Caco-2 (cell line): ENCODE measurements around the gene CHST9. TPM values are rescaled to one million over a fixed set of nuclear protein-coding genes. Genes with fewer than 3 reads are reported as not detected.
A peak's percentile ranks its signal among the peaks of the same experiment; 100 is the strongest.
"Not testable (repeated sequence)": the region's sequence is repeated elsewhere in the genome, so short reads cannot be mapped to it uniquely, and the experiment has no call there.

Source experiments
- Bru-seq: library from RNA; stranded (reverse); fragments of 400-500 nt; gene quantifications from one replicate; lab custom pipeline; 2021; lab: Mats Ljungman, UMichigan
- BruChase-seq, 2 experiments: library from RNA; stranded (reverse); fragments of 400-500 nt; gene quantifications; one replicate each; lab custom pipeline; 2021; lab: Mats Ljungman, UMichigan
- BruUV-seq: library from RNA; stranded (reverse); fragments of 400-500 nt; replicated peaks from 2 replicates; lab custom pipeline; 2021; lab: Mats Ljungman, UMichigan
- CTCF ChIA-PET: fragments of 300-600 bp; sonication (Branson Sonifier 250); formaldehyde crosslinking; loops from one replicate; lab custom pipeline; 2022; ENCODE audit warnings: antibody characterized with exemption; lab: Charles Lee
- POLR2A ChIA-PET: fragments of 300-600 bp; sonication (Branson Sonifier 250); formaldehyde crosslinking; loops from one replicate; lab custom pipeline; 2022; ENCODE audit warnings: antibody characterized with exemption; lab: Charles Lee
- DNase-seq, 2 experiments: peaks; one replicate each; pipeline versions ENCODE4 v3.0.0 to v3.0.0-alpha.2; 2020 to 2022
- H3K27me3 ChIP-seq: replicated peaks from 2 replicates; pipeline ENCODE4 v1.6.0; 2011; ENCODE audit warnings: low read length; ENCODE audit not compliant: control insufficient read depth, insufficient read depth
- H3K36me3 ChIP-seq: 2 replicates; pipeline ENCODE4 v1.5.1; 2011; ENCODE audit warnings: low read length; ENCODE audit not compliant: control insufficient read depth, insufficient read depth
- H3K4me1 ChIP-seq: fragments of 250-450 bp; sonication (Bioruptor Pico); 2 replicates; pipeline ENCODE4 v1.5.1; 2020; ENCODE audit warnings: mild to moderate bottlenecking
- H3K4me3 ChIP-seq: 2 replicates; pipeline ENCODE4 v1.5.1; 2011; ENCODE audit warnings: low read depth, mild to moderate bottlenecking, control low read depth, low read length
- H3K9me3 ChIP-seq: fragments of 250-450 bp; sonication (Bioruptor Pico); 2 replicates; pipeline ENCODE4 v1.5.1; 2020; ENCODE audit warnings: mild to moderate bottlenecking, moderate library complexity
- H3K27ac Mint-ChIP-seq: one replicate; pipeline ENCODE4 v1.8.0; 2022; ENCODE audit warnings: mixed read lengths; ENCODE audit not compliant: unreplicated experiment
- H3K27me3 Mint-ChIP-seq: one replicate; pipeline ENCODE4 v1.8.0; 2022; ENCODE audit warnings: mixed read lengths; ENCODE audit not compliant: insufficient read depth, unreplicated experiment
- H3K36me3 Mint-ChIP-seq: one replicate; pipeline ENCODE4 v1.8.0; 2022; ENCODE audit warnings: mild to moderate bottlenecking, mixed read lengths; ENCODE audit not compliant: insufficient read depth, unreplicated experiment
- H3K4me1 Mint-ChIP-seq: one replicate; pipeline ENCODE4 v1.8.0; 2022; ENCODE audit warnings: low read depth, mixed read lengths; ENCODE audit not compliant: unreplicated experiment
- H3K4me3 Mint-ChIP-seq: one replicate; pipeline ENCODE4 v1.8.0; 2022; ENCODE audit warnings: mild to moderate bottlenecking, moderate library complexity, mixed read lengths; ENCODE audit not compliant: unreplicated experiment
- H3K9me3 Mint-ChIP-seq: one replicate; pipeline ENCODE4 v1.8.0; 2022; ENCODE audit warnings: mixed read lengths; ENCODE audit not compliant: unreplicated experiment
- CTCF ChIP-seq, 2 experiments: fragments of 200-600 bp in 1 of 2; IDR thresholded peaks; 1 replicate in 1 of 2; 2 replicates in 1 of 2; pipeline versions ENCODE4 v1.5.1 to v1.8.0; 2011 to 2022; ENCODE audit warnings: antibody characterized with exemption in 1 of 2, control low read depth in 1 of 2, inconsistent platforms in 1 of 2, low read depth in 1 of 2, low read length in 1 of 2, mild to moderate bottlenecking in 1 of 2, moderate library complexity in 1 of 2; ENCODE audit not compliant: insufficient read depth in 1 of 2, severe bottlenecking in 1 of 2, unreplicated experiment in 1 of 2
- intact Hi-C: fragments of 100-400 bp; cut with micrococcal nuclease; formaldehyde crosslinking; loops from one replicate; pipeline ENCODE4 v1.10.0; 2022; ENCODE audit not compliant: unreplicated experiment
- long read RNA-seq: library from polyadenylated mRNA; stranded (forward); transcript quantifications from one replicate; pipeline ENCODE4 v2.0.0, GENCODE V29; 2022
- total RNA-seq: library from RNA; stranded (reverse); gene quantifications from 2 replicates; pipeline ENCODE4 v1.2.3, GENCODE V29; 2022

Gene CHST9
- total RNA-seq (20.6 and 26.5 TPM in 2 replicates), Bru-seq, nascent RNA (percentile 85 among the genes with signal in this experiment), BruChase-seq, experiment 1, labeled RNA remaining after a 2-hour chase (percentile 79 among the genes with signal in this experiment), BruChase-seq, experiment 2, labeled RNA remaining after a 6-hour chase (percentile 69 among the genes with signal in this experiment)
- long read RNA-seq, full-length matches to known transcripts, result 21 of 49 reads
- long read RNA-seq, partial matches to known transcripts, result 6 of 49 reads
- long read RNA-seq, other reads (novel, unspliced or antisense), result 22 of 49 reads

DNA sequence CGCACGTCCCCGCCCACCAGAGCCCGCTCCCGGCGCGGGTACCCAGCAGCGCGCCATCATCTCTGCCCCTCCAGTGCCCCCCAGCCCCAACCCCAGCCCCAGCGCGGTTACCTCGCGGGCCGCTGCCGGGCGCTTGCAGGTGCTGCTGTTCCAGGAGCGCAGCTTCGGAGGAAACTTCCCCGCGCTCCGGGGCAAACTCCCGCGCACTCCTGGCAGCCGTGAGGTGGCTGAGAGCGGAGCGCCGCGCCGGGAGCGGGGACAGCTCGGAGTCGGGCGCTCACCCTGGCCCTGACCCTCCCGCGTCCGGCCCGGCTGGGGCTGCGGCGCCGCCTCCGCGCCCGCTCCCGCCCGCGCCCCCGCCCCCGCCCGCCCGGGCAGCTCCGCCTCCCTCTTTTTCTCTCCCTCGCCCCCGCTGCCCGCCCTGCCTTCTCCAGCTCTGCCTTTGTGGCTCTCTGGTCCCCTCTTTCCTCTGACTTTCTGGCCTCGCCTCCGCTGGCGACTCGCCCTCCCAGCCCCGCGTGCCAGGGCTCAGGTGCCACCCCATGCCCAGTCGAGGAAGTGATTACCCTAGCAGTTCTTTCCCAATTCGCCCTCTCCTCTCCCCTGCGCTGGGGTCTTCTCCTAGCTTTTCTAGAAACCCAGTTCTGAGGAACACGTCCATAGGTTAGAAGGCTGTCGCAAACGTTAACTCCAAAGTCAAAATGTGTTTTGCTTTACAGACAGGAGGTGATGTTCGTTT, at the start of gene CHST9:
TSS of gene CHST9 (minus strand) at position 284 of the 739 bp plus-strand sequence. CDS start 42,499 bp downstream, outside the sequence.
- POLR2A ChIA-PET, result no interaction called here
- no peaks in the 10 kb centered on the region for H3K9me3 ChIP-seq
- Mint-ChIP-seq H3K4me1 (no peaks in the 10 kb centered on the region), H3K27ac (no peak within 1 kb of the TSS), H3K27me3 (no peaks in the 10 kb centered on the region), H3K9me3 (no peaks in the 10 kb centered on the region), H3K36me3 (no peaks in the 10 kb centered on the region), H3K4me3 (peak within 1 kb of the TSS; percentile 88)
- no peak for TF ChIP-seq CTCF (IDR thresholded peaks at IDR 0.05; ENCODE audit: insufficient read depth in 1 of 2, low read depth in 1 of 2, low read length in 1 of 2, severe bottlenecking in 1 of 2, unreplicated experiment in 1 of 2)
- no TSS peak for BruUV-seq
- H3K36me3 ChIP-seq, result no peaks in the 10 kb centered on the region
- CTCF ChIA-PET, result no interaction called here
- peak; percentile 19 to 38 for DNase-seq
- intact Hi-C loops, result loop anchor here (1.0 kb wide), 1 partner anchor 13 kb away; no protein-coding TSS in a partner anchor
- no peaks in the 10 kb centered on the region for H3K4me1 ChIP-seq
- no peaks in the 10 kb centered on the region for H3K27me3 ChIP-seq
- peak within 1 kb of the TSS; percentile 53 for H3K4me3 ChIP-seq

DNA sequence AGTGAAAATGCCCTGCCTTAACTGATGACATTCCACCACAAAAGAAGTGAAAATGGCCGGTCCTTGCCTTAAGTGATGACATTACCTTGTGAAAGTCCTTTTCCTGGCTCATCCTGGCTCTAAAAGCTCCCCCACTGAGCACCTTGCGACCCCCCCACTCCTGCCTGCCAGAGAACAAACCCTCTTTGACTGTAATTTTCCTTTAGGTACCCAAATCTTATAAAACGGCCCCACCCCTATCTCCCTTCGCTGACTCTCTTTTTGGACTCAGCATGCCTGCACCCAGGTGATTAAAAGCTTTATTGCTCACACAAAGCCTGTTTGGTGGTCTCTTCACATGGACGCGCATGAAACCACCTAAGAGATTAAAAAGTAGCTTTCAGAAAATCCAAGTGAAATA, 47.2 kb upstream of the CHST9 start:
- H3K27me3 ChIP-seq, H3K4me1 ChIP-seq, H3K27ac Mint-ChIP-seq, H3K4me3 ChIP-seq, POLR2A ChIA-PET, H3K4me1 Mint-ChIP-seq, H3K27me3 Mint-ChIP-seq, intact Hi-C loops, H3K9me3 ChIP-seq, BruUV-seq, H3K9me3 Mint-ChIP-seq, CTCF ChIA-PET, H3K36me3 Mint-ChIP-seq, H3K36me3 ChIP-seq, DNase-seq, H3K4me3 Mint-ChIP-seq: not testable (repeated sequence)

GRCh38 chr18:27231671-27232070, 46.6 kb upstream of the CHST9 start:
- H3K4me1 ChIP-seq, POLR2A ChIA-PET, H3K36me3 Mint-ChIP-seq, H3K9me3 Mint-ChIP-seq, CTCF ChIA-PET, H3K4me3 ChIP-seq, BruUV-seq, H3K36me3 ChIP-seq, intact Hi-C loops, H3K27me3 Mint-ChIP-seq, H3K4me3 Mint-ChIP-seq, DNase-seq, H3K4me1 Mint-ChIP-seq, H3K9me3 ChIP-seq, H3K27me3 ChIP-seq, H3K27ac Mint-ChIP-seq: not testable (repeated sequence)

DNA sequence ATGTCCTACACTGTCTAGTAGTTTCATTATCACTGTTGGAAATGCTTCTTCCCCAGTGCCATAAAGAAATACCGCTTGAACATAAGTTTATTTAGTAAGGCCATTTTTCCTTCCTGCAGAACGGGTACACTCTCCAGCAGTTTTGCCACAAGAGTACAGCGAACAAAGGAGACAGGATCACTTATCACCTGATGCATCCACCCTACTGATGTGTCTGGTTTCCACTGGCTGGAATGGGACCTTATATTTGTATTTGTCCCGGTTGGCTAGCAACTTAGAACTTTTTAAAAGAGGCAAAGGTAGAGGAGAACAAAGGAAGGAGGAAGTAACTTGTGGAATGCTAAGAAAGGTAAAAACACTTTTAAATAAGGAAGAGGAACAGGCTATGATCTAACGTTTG, 46.1 kb upstream of the CHST9 start:
- BruUV-seq, H3K27me3 ChIP-seq, H3K27me3 Mint-ChIP-seq, intact Hi-C loops, H3K36me3 ChIP-seq, H3K9me3 Mint-ChIP-seq, H3K27ac Mint-ChIP-seq, CTCF ChIA-PET, POLR2A ChIA-PET, H3K4me3 Mint-ChIP-seq, H3K4me1 Mint-ChIP-seq, H3K36me3 Mint-ChIP-seq, DNase-seq, H3K4me3 ChIP-seq, H3K4me1 ChIP-seq, H3K9me3 ChIP-seq: not testable (repeated sequence)
